Measurements from ENCODE around the gene SIGMAR1. TPM values are rescaled to one million over a fixed set of nuclear protein-coding genes. Genes with fewer than 3 reads are reported as not detected.
A peak's percentile ranks its signal among the peaks of the same experiment; 100 is the strongest.

The SIGMAR1 gene
- total and polyA plus RNA-seq, 2 of the 8 experiments (the other 6 are each of a cell fraction or from before 2014, with no cell fraction given) = 84.2 to 134 TPM

- TF ChIP-seq SIN3A (conservative IDR thresholded peaks at IDR 0.05 in 1 of 2, IDR thresholded peaks at IDR 0.05 in 1 of 2; ENCODE audit: low read depth in 1 of 2, low read length in 2 of 2) = peak in 1 of 2 experiments; percentile 12; a peak in 1 of 4 replicates
Measured at GRCh38 chr9:34665067-34665380, 27.4 kb upstream of the SIGMAR1 start (continued).
